Hypothalamus (tissue), 51 donors: ENCODE results near the gene PXN.
A peak's percentile ranks its signal among the peaks of the same experiment; 100 is the strongest.
"Not testable (repeated sequence)": the region's sequence is repeated elsewhere in the genome, so short reads cannot be mapped to it uniquely, and the experiment has no call there.

Experiments used
- DNase-seq, 51 donors: peaks; one replicate each; lab custom pipeline; 2025; lab: John Stamatoyannopoulos, UW

PXN gene

DNA sequence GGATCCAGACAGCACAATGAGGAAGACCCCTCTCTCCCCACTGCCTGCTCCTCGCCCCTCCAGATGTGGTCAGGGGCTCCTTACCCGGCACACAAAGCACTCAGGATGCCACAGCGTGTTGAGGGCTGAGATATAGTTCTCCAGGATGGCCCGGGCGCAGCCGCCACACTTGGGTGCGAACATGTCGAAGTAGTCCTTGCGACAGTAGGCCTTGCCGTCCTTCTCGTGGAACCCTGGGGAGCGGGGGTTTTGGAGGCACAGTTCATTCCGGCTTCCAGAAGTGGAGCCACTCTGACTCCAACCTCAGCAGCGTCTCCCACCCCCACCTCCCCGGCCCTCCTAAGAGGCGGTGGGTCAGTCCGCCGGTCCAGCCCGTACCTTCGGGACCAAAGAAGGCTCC, 51.8 kb downstream of the PXN start:
- DNase-seq = no peak

DNA sequence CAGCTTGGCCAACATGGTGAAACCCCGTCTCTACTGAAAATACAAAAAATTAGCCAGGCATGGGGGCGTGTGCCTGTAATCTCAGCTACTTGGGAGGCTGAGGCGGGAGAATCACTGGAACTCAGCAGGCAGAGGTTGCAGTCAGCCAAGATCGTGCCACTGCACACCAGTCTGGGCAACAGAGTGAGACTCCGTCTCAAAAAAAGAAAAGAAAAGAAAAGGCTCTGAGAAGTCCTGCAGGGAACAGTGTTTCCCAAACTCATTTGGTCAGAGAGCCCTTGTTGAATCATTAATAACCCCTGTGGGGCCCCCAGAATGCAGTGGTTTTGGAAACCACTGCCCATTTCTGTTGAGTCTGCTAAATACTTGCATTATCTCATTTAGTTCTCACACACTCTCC, 52.3 kb downstream of the PXN start:
- not testable (repeated sequence) for DNase-seq

DNA sequence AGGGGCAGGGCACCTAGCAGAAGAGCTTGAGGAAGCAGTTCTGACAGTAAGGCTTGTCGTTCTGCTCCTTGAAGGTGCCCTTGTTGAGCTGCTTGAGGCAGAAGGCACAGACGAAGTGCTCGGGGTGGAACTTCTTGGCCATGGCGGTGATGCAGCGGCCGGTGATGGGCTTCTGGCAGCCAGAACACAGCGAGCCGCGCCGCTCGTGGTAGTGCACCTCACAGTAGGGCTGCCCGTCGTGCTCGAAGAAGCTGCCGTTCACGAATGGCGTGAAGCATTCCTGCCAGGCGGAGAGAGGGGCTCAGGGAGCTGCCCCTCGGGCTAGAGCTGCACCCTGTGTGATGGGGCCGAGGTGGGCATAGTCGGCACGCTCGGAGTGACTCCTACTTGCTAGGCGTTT, 53.2 kb downstream of the PXN start:
- DNase-seq = no peak

DNA sequence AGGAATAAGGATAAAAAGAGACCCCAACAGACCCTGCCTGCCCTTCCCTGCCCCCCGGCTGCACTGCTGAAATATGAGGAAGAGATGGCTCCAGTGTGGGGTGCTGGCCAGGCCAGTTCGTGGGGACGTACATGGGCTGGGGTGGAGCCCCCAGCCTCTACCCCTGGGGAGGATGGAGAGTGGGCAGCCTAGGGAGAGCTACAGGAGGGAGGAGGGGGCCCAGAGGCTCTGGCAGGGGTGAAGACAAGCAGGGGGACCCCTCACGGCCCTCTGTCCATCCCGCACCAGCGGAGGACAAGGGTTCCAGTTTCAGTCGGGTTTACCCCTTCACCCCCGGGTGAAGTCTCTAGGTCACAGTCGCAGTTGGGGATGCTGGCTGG, 53.6 kb downstream of the PXN start:
- DNase-seq = no peak

DNA sequence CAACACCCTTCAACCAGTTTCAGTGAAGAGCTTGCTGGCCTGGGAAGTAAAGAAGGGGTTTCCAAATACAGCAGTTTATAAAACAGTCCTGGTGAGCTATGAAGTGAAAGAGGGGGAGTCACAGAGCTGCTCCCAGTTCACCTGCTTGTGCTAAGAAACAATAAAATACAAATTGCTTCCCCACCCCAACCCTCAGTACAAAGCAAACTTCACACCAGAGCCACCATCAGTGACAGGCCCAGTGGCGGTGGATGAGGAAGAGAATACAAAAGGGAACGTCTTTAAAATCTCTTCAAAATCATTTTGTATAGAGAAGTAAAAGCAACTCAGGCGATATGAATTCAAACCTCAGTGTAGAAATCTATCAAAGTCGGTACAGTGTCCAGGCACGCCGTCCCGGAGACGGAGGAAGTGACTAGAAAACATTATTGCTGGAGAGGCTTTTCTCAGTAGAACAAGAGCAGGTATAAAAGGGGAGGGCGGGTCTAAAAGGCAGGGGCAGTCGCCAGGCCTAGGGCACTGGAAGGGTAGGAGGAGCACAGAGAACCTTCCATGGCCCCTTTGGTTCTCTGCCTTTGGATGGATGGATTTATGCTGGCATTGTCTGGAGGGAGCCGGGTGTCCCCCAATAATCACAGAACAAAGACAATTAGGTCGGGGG, 54.2 kb downstream of the PXN start:
- no peak for DNase-seq

DNA sequence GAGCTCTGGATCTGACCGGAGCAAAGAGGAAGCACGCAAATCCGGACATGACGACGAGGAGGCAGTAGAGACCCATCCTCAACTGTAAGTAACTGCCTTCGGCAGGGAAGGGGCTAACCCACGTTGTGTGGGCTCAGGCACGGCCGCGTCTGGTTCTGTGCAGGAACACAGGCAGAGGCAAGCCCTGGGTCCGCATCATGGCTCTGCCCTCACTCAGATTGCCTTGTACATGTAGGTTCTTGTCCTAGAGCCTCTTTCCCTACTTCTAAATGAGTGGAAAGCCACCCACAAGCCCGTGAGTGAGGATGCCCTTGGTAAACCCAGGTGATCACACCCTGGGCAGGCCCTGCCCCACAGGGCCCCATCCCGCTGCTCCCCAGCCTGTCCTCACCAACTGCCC, 55.7 kb downstream of the PXN start:
- no peak for DNase-seq

DNA sequence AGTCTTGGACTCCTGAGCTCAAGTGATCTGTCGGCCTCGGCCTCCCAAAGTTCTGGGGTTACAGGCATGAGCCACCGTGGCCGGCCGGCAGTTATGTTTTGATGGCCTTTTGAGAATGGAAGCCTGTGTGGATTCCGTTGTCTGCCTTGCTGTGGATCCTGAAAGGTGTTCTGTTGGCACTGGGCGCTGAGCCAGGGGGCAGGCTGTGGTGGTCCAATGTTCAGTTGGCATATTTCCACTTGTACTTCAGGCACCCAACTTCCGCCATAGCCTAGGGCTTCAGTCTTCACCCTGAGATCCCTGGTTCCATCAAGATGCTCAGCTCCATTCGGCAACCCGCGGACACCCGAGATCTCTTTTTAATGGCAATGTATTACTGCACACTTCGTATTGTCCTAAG, 58.3 kb downstream of the PXN start:
- no peak for DNase-seq

DNA sequence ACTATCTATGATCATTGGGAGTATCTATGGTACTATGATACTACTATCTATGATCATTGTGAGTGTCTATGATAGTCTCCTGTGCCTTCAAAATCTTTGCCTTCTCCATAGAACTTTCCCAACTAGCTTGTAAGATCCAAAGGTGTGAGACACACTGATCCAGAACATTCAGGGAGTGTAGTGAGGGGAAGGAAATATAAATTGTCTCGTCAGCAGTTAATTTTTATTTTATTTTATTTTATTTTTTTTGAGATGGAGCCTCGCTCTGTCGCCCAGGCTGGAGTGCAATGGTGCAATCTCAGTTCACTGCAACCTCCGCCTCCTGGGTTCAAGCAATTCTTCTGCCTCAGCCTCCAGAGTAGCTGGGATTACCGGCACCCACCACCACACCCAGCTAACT, 58.7 kb downstream of the PXN start:
- DNase-seq = not testable (repeated sequence)

DNA sequence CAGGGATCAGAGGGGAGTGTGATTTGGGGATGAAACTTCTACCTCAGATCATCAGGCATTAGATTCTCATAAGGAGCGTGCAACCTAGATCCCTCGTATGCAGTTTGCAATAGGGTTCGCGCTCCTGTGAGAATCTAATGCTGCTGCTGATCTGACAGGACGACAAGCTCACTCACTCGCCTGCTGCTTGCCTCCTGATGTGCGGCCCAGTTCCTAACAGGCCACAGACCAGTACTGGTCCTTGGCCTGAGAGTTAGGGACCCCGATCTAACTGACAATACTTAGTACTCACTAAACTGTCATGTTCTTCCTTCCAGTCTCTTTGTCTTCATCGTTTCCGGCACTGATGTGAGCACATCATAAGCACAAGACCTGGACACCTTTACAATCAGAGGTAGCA, 59.3 kb downstream of the PXN start:
- DNase-seq = no peak

DNA sequence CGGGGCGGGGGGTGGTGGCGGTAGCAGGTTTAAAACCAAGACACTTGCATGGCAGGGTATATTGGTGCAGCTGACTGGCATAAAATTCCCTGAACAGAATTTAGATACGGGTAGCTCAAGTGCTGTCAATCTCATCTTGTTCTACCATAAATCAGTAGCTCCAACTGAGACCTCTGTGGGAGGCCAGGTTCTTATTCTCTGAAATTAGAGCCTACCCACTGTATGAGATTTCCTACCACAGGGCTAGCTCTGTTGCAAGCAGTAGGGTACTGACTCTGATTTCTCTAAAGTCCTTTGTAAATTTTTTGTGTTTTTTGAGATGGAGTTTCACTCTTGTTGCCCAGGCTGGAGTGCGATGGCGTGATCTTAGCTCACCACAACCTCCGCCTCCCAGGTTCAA, 61.4 kb downstream of the PXN start:
- no peak for DNase-seq

DNA sequence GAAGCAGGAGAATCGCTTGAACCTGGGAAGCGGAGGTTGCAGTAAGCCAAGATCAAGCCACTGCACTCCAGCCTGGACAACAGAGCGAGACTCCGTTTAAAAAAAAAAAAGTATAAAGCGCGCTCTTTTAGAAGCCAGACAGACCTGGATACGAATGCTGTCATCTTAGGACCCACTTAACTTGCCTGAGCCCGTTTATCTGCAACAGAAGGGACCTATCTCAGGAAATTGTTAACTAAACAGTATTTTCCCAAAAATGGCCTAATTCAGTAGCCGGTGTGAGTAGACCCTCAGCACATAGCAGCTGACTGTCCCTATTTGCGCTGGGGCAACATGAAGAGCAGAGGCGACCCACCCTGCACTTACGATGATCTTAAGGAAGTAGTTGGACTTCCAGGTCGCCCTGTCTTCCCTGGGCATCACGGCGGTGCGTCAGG, 65.1 kb downstream of the PXN start:
- no peak for DNase-seq

DNA sequence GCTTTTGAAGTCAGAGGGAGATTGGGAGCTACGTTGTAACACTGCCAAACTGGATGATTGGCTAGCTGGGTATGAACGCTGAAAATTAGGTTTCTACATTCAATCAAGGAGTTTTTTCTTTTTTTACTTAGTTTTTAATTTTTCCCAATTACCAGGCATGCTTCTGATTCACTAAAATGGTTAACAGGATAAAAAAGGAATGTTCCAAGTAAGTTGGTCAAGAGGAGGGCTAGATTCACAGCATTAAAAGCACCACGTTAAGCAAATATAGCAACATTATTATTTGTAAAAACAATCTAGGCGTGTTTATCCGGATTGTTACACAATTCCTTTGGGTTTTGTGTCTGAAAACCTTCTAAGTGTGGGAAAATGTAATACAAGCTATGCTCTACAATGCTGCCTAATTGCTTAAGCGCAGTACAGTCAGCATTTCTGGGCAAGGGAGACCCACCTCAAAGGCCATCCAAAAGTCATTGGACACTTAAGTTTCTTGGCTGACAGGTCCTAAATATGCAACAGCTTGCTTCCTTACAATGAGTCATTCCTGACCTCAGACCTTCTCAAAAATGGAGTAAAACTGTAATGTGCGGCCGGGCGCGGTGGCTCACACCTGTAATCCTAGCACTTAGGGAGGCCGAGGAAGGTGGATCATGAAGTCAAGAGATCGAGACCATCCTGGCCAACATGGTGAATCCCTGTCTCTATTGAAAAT, 65.8 kb downstream of the PXN start:
- DNase-seq = peak in 1 of 51 donors; percentile 15

DNA sequence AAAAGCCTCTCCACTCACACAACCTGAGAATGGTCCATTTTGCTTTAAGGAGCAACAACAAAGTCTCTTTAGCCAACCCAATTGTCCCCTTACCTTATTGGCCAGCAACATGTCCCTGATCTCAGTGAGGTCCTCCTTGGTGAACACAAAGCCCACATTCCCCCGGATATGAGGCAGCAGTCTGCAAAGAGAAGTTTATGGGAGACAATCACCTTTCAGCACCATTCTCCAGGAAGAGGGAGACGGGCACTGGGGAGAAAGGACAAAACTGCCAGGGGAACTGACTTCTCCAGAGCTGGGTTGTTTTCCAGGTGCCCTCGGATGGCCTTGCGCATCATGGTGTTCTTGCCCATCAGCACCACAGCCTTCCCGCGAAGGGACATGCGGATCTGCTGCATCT, 66.5 kb downstream of the PXN start:
- no peak for DNase-seq

DNA sequence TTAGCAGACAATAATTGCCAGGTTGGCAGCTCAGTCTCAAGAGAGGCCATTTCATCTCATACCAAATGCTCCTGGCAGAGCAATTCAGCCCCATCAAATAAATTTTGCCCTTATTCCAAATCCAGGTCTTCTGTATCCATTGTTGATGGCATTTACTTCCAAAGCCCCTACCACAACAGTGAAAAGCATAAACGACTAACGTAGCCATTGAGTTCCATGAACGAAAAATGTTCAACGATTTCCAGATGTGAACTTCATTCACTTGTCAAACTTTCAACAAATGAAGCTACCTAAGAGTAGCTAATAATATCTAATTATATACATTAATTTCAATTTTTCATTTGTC, 68.0 kb downstream of the PXN start:
- no peak for DNase-seq

DNA sequence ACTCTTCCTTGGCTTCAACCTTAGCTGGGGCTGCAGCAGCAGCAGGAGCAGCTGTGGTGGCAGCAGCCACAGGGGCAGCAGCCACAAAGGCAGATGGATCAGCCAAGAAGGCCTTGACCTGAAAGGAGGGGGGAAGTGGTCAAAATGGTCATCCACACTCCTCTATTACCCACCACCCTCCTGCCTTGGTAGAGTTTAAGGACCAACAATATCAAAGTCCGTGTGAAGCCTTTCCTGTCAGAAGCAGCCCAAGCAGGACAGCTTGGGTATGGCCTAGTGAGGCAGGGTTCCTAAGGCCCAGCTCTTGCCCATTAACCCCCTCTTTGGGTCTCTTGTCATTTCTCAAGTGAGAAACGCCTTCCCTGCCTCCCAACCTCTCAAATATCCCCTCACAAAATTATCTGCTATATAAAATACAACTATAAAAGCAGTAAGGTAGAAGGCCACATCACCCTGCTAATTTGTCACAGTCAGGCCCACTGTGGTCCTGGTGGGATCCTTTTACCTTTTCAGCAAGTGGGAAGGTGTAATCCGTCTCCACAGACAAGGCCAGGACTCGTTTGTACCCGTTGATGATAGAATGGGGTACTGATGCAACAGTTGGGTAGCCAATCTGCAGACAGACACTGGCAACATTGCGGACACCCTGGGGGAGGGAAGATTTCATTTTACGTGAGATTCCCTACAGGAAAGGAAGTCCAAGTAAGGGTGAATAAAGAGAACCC, 68.6 kb downstream of the PXN start:
- not testable (repeated sequence) for DNase-seq

DNA sequence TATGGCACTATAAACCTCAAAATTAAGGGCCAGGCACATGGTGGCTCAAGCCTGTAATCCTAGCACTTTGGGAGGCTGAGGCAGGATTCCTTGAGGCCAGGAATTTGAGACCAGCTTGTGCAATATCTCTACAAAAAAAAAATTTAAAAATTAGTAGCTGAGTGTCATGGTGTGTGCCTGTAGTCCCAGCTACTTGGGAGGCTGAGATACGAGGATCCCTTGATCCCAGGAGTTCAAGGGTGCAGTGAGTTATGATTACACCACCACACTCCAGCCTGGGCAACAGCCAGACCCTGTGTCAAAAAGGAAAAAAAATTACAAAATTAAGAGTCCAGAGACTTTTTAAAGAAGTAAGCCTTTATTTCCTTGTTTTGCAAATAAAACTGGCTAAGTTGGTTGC, 69.2 kb downstream of the PXN start:
- no peak for DNase-seq

DNA sequence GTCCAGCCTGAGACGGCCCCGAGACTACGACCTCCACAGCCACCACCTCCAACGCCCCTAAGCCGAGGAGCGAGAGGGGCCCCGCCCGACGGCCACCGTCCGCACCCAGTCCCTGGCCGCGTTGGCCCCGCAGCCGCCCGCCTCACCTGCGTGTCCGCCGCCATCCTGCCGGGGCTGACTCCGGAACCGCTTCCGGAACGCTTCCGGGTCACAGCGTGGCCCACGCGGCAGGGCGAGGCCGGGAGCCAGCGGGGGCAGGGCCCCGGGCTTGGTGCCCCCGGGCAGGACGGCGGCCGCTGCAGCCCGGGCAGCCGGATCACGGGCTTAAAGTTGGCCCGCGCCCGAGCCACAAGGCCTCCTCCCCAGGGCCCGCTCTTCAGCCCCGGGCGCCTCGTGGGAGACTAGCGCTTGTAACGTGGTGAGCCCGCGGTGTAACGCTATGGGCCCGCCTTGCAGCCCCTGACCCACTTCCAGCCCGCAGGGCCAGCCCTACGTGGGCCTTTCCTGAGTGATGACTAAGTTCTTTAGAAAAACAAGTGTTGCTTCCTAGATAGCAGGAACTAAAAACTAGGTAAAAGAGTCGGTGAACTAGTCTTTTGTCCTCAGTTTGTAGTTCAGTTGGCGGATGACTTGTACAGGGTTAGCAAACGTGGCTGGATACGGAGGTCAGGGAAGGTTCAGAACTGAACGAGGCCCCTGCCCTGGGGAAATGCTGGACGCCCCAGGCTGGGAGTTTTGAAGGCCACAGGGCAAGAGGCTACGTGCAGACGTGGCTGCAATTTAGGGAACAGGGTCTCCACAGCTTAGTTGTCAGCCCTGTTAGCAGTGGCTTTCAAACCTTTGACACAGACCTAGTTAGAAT, 70.8 kb downstream of the PXN start, which contains the start of gene GCN1:
Gene GCN1, minus strand, starts transcription at position 182 of the 862 bp plus-strand sequence. Its CDS starts 18 bp downstream, at position 164.
- peak; percentile 33 to 93 (median 78) for DNase-seq

DNA sequence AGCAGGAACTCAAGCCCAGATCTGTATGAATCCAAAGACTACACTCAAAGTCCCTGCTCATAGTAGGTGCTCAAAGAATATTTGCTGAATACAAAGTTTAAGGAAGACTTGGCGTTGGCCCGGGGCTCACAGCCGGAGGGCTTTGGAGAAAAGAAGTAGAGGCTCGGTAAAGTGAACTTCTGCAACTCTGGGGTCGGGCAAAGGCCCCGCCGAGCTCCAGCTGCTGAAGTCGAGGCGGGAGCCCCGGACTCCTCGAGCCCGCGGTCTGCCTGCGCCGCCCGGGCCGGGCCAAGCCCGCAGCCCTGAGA, 71.3 kb downstream of the PXN start:
- DNase-seq = no peak

DNA sequence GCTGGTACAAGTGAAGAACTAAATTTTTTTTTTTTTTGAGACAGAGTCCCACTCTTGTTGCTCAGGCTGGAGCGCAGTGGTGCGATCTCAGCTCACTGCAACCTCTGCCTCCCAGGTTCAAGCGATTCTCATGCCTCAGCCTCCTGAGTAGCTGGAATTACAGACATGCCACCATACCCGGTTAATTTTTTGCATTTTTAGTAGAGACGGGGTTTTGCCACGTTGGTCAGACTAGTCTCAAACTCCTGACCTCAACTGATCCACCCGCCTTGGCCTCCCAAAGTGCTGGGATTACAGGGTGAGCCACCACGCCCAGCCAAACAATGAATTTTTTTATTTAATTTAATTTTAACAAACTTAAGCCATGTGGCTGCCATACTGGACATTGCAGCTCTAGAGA, 72.2 kb downstream of the PXN start:
- DNase-seq = not testable (repeated sequence)

DNA sequence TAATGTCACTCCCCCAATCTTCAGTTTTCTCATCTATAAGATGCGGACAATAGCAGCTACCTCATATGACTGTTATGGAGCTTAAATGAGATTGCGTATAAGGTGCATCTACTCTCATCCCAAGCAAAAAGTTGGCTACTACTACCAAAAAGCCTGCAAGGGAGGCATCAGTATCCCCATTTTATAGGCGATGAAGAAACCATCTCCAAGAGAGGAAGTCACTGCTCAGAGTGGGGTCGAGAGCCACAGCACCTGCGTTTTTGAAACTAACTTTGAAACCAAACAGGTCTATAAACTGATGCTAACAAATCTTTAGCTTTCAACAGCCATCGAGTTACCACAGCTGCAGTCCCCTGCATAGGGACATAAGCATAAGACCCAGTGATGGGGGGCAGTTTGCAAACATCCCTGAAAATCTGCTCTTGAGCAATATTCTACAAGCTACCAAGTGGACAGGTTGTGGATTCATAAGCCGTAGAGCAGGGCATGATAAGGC, 74.5 kb downstream of the PXN start:
- no peak for DNase-seq

DNA sequence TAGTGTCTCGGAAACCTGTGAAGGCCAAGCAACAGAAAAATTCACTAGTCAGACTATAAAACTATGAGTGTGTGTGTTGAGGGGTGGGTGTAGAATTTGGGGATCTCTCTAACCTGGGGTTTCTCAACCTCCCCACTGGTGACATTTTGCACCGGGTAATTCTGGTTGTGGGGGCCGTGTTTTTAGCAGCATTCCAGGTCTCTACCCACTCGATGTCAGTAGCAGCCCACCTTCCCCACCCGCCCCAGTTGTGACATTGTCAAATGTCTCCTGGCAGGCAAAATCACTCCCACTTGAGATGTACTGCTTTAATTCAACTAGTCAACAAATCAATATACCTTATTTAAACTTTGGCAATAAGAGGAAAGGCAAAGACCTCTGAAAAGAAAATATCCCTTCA, 75.1 kb downstream of the PXN start:
- no peak for DNase-seq
